K562 (cell line): ENCODE results near the gene C18orf32. TPM values are rescaled to one million over a fixed set of nuclear protein-coding genes. Genes with fewer than 3 reads are reported as not detected.

Experiments
- CHD2 ChIP-seq: IDR thresholded peaks from 2 replicates; pipeline ENCODE4 v1.6.1; 2011; ENCODE audit warnings: low read depth, low read length
- STAT5B ChIP-seq: fragments of 250-450 bp; sonication (Bioruptor Pico); IDR thresholded peaks from 2 replicates; pipeline ENCODE4 v1.8.0; 2021; ENCODE audit warnings: mild to moderate bottlenecking, inconsistent platforms
- polyA plus RNA-seq, 8 experiments: library from polyadenylated mRNA; depleted of rRNA in 4 of 8; stranded (reverse) in 5 of 8; unstranded in 3 of 8; fragments of >200 nt; fragmentation: Nextera tagmentation in 2 of 8; fragmentation: Illumina TruSeq in 1 of 8; extraction: Ambion mirVana in 2 of 8; extraction: Trizol in 1 of 8; gene quantifications; 2 replicates each; pipeline versions ENCODE4 v1.2.1 to v1.2.3, GENCODE V29; 2011 to 2014; ENCODE audit warnings: inconsistent platforms in 1 of 8, missing spikeins in 1 of 8
- total RNA-seq, 7 experiments: library from RNA; depleted of rRNA in 6 of 7; stranded (reverse); fragments of >200 nt in 6 of 7; fragmentation: Illumina TruSeq in 2 of 7; extraction: Trizol in 2 of 7; gene quantifications; 2 replicates each; pipeline versions ENCODE4 v1.2.1 to v1.2.3, GENCODE V29; 2011 to 2021; ENCODE audit warnings: low replicate concordance in 1 of 7
- TF ChIP-seq, protein P1 (sequence below), 2 experiments: fragments of 450-650 bp in 1 of 2; sonication (generic) in 1 of 2; formaldehyde crosslinking in 1 of 2; IDR thresholded peaks; 2 replicates each; pipeline versions ENCODE4 v1.7.1 to v1.9.0; 2016 to 2022; ENCODE audit warnings: inconsistent platforms in 1 of 2, mild to moderate bottlenecking in 1 of 2, missing genetic modification reagents in 1 of 2

Gene C18orf32
- total and polyA plus RNA-seq, 9 of the 15 experiments (the other 6 are each of a cell fraction or from before 2014, with no cell fraction given), result 8.5 to 35.0 (median 20.4) TPM

- TF ChIP-seq, protein P1, sequence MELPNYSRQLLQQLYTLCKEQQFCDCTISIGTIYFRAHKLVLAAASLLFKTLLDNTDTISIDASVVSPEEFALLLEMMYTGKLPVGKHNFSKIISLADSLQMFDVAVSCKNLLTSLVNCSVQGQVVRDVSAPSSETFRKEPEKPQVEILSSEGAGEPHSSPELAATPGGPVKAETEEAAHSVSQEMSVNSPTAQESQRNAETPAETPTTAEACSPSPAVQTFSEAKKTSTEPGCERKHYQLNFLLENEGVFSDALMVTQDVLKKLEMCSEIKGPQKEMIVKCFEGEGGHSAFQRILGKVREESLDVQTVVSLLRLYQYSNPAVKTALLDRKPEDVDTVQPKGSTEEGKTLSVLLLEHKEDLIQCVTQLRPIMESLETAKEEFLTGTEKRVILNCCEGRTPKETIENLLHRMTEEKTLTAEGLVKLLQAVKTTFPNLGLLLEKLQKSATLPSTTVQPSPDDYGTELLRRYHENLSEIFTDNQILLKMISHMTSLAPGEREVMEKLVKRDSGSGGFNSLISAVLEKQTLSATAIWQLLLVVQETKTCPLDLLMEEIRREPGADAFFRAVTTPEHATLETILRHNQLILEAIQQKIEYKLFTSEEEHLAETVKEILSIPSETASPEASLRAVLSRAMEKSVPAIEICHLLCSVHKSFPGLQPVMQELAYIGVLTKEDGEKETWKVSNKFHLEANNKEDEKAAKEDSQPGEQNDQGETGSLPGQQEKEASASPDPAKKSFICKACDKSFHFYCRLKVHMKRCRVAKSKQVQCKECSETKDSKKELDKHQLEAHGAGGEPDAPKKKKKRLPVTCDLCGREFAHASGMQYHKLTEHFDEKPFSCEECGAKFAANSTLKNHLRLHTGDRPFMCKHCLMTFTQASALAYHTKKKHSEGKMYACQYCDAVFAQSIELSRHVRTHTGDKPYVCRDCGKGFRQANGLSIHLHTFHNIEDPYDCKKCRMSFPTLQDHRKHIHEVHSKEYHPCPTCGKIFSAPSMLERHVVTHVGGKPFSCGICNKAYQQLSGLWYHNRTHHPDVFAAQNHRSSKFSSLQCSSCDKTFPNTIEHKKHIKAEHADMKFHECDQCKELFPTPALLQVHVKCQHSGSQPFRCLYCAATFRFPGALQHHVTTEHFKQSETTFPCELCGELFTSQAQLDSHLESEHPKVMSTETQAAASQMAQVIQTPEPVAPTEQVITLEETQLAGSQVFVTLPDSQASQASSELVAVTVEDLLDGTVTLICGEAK (IDR thresholded peaks at IDR 0.05), result no peak
- TF ChIP-seq, protein P1 (CRISPR knock-in tag; IDR thresholded peaks at IDR 0.05), result no peak
- TF ChIP-seq STAT5B (CRISPR knock-in tag), result no peak
- TF ChIP-seq CHD2, result no peak
Measured at GRCh38 chr18:49494660-49495059, 7.6 kb upstream of the C18orf32 start (continued).
